Sigmoid colon (tissue), 7 donors: Measurements from ENCODE around the gene RAB27B. TPM values are rescaled to one million over a fixed set of nuclear protein-coding genes. Genes with fewer than 3 reads are reported as not detected.

ENCODE experiments used
- polyA plus RNA-seq, 3 donors: library from polyadenylated mRNA; stranded (reverse); fragments of 200-250 nt; gene quantifications; one replicate each; pipeline ENCODE4 v1.2.3, GENCODE V29; 2013
- total RNA-seq, 4 donors: library from RNA; depleted of rRNA; stranded (reverse); fragments of >200 nt; gene quantifications; one replicate each; pipeline ENCODE4 v1.1.0, GENCODE V29; 2016
- donor health status: healthy with polysubstance abuse.
- donor health status: Bipolar disorder and iron deficiency.
- donor health status: healthy.

The RAB27B gene
- total and polyA plus RNA-seq, 7 donors = 0.27 to 6.0 (median 1.4) TPM

Other genes starting within 250 kb of the RAB27B start
- not detected for gene DYNAP, start 237.2 kb upstream of the RAB27B start, total RNA-seq
- gene DYNAP, start 237.2 kb upstream of the RAB27B start, polyA plus RNA-seq = not detected
- 1 to 10 TPM; 3.1 to 5.5 (median 4.5) TPM for gene CCDC68, start 131.0 kb downstream of the RAB27B start, total RNA-seq
- 10 to 100 TPM; 16.3 to 42.3 (median 30.0) TPM for gene CCDC68, start 131.0 kb downstream of the RAB27B start, polyA plus RNA-seq